Suprapubic skin (tissue), 4 donors: ENCODE measurements around the gene PPP2R2C.

Experiments used
- EP300 ChIP-seq: sonication (generic); formaldehyde crosslinking; IDR thresholded peaks from one replicate; pipeline ENCODE4 v1.6.1; 2017; ENCODE audit warnings: antibody characterized with exemption
- POLR2AphosphoS5 ChIP-seq, 3 donors: sonication (generic); formaldehyde crosslinking; IDR thresholded peaks; one replicate each; pipeline ENCODE4 v1.6.1; 2017; ENCODE audit warnings: antibody characterized with exemption in 3 of 3
- TF ChIP-seq, protein P1 (sequence below), 2 donors: fragments of 200-600 bp in 1 of 2; fragments of 450-650 bp in 1 of 2; sonication (generic) in 1 of 2; IDR thresholded peaks; one replicate each; pipeline ENCODE4 v1.5.1; 2016 to 2019; ENCODE audit warnings: antibody characterized with exemption in 2 of 2, mild to moderate bottlenecking in 1 of 2, moderate library complexity in 1 of 2

DNA sequence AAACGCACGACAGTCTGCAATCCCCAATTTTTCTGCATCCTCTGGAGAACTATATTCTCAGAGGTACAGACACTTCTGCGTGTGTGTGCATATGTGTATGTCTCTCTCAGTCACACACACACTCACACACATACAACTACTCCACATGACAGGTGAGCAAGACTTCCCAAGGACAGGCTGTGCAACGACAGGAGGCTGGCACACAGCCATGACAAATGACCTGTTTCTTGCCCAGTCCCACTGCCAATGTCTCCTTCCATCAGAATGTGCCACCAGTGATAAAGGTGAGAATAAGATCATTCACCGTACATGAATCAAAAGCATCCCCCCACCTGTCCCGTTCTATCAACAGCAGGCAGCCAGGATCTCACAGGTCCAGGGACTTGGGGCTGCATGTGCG, 52.4 kb downstream of the PPP2R2C start:
- TF ChIP-seq EP300, result no peak
- TF ChIP-seq, protein P1, sequence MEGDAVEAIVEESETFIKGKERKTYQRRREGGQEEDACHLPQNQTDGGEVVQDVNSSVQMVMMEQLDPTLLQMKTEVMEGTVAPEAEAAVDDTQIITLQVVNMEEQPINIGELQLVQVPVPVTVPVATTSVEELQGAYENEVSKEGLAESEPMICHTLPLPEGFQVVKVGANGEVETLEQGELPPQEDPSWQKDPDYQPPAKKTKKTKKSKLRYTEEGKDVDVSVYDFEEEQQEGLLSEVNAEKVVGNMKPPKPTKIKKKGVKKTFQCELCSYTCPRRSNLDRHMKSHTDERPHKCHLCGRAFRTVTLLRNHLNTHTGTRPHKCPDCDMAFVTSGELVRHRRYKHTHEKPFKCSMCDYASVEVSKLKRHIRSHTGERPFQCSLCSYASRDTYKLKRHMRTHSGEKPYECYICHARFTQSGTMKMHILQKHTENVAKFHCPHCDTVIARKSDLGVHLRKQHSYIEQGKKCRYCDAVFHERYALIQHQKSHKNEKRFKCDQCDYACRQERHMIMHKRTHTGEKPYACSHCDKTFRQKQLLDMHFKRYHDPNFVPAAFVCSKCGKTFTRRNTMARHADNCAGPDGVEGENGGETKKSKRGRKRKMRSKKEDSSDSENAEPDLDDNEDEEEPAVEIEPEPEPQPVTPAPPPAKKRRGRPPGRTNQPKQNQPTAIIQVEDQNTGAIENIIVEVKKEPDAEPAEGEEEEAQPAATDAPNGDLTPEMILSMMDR (IDR thresholded peaks at IDR 0.05), result no peak
- no peak for TF ChIP-seq POLR2AphosphoS5 (IDR thresholded peaks at IDR 0.05)
